Astrocyte of the cerebellum (primary cell): ENCODE results near the gene BTF3.

Source experiments
- DNase-seq: peaks from one replicate; pipeline ENCODE4 v3.0.0-alpha.2; 2011; ENCODE audit warnings: low read depth
- H3K4me3 ChIP-seq: 2 replicates; pipeline ENCODE4 v1.5.1; 2011; ENCODE audit warnings: mild to moderate bottlenecking, low read depth, low read length, moderate library complexity
- CTCF ChIP-seq: IDR thresholded peaks from 2 replicates; pipeline ENCODE4 v1.5.1; 2012; ENCODE audit warnings: low read length, low read depth, moderate library complexity, mild to moderate bottlenecking; ENCODE audit errors: missing control alignments
- in situ Hi-C: cut with HindIII; loops from 2 replicates; pipeline ENCODE4 v1.10.0; 2017; ENCODE audit warnings: low sequenced_read_pairs

The BTF3 gene

GRCh38 chr5:73552642-73553041, 54.4 kb downstream of the BTF3 start:
- in situ Hi-C loops: no loop called here
- TF ChIP-seq CTCF: no peak
- DNase-seq: no peak
- H3K4me3 ChIP-seq: no peak overlapping the region
